Measurements from ENCODE around the gene PAGR1. TPM values are rescaled to one million over a fixed set of nuclear protein-coding genes. Genes with fewer than 3 reads are reported as not detected.
"Not testable (repeated sequence)": the region's sequence is repeated elsewhere in the genome, so short reads cannot be mapped to it uniquely, and the experiment has no call there.

The PAGR1 gene
- total RNA-seq, 1 donor from 2014 or later, result 53.9 TPM

GRCh38 chr16:29868396-29869009, 52.6 kb downstream of the PAGR1 start:
- Histone ChIP-seq H3K36me3 (ENCODE audit: control insufficient read depth, insufficient read depth, low read length) (no peaks in the 10 kb centered on the region), H3K4me3 (ENCODE audit: low read depth, low read length) (no peak overlapping the region), H3K27me3 (ENCODE audit: control insufficient read depth, insufficient read depth, low read length) (no peaks in the 10 kb centered on the region)
- TF ChIP-seq CTCF (IDR thresholded peaks at IDR 0.05; ENCODE audit: insufficient read depth, low read length, poor library complexity, severe bottlenecking), result no peak
- DNase-seq (ENCODE audit: low read depth), result no peak

- not testable (repeated sequence) for H3K36me3 ChIP-seq (ENCODE audit: control insufficient read depth, insufficient read depth, low read length); H3K27me3 ChIP-seq (ENCODE audit: control insufficient read depth, insufficient read depth, low read length); H3K4me3 ChIP-seq (ENCODE audit: low read depth, low read length); DNase-seq (ENCODE audit: low read depth)
Observed at GRCh38 chr16:29869067-29869466, 53.1 kb downstream of the PAGR1 start.

Other genes with a start within 250 kb of the PAGR1 start
- 0.27 and 1.0 TPM in 2 replicates for gene SPN, start 152.9 kb upstream of the PAGR1 start, total RNA-seq
- gene QPRT, start 137.0 kb upstream of the PAGR1 start, total RNA-seq, result 47.9 and 60.3 TPM in 2 replicates
- not detected in 2 replicates for gene C16orf54, start 70.2 kb upstream of the PAGR1 start, total RNA-seq
- gene ZG16, start 37.9 kb upstream of the PAGR1 start, total RNA-seq, result not detected in 2 replicates
- 24.2 and 27.5 TPM in 2 replicates for gene KIF22, start 25.4 kb upstream of the PAGR1 start, total RNA-seq
- gene MAZ, start 9.6 kb upstream of the PAGR1 start, total RNA-seq, result 164 and 200 TPM in 2 replicates
- gene PRRT2, start 4.0 kb upstream of the PAGR1 start, total RNA-seq, result 0.27 and 0.29 TPM in 2 replicates
- gene MVP, start 4.3 kb downstream of the PAGR1 start, total RNA-seq, result 194 and 209 TPM in 2 replicates
- 83.9 and 85.2 TPM in 2 replicates for gene CDIPT, start 47.1 kb downstream of the PAGR1 start, total RNA-seq
- gene SEZ6L2, start 83.4 kb downstream of the PAGR1 start, total RNA-seq, result 26.2 and 30.4 TPM in 2 replicates
- gene ASPHD1, start 84.3 kb downstream of the PAGR1 start, total RNA-seq, result 10.2 and 12.5 TPM in 2 replicates
- 24.7 and 38.2 TPM in 2 replicates for gene KCTD13, start 110.1 kb downstream of the PAGR1 start, total RNA-seq
- 173 and 175 TPM in 2 replicates for gene TMEM219, start 145.9 kb downstream of the PAGR1 start, total RNA-seq
- 40.1 and 41.7 TPM in 2 replicates for gene TAOK2, start 157.7 kb downstream of the PAGR1 start, total RNA-seq
- gene HIRIP3, start 179.5 kb downstream of the PAGR1 start, total RNA-seq, result 13.2 and 20.3 TPM in 2 replicates
- 43.8 and 114 TPM in 2 replicates for gene INO80E, start 180.1 kb downstream of the PAGR1 start, total RNA-seq
- gene DOC2A, start 194.9 kb downstream of the PAGR1 start, total RNA-seq, result 0.33 TPM in 1 of 2 replicates, not detected in the other
- gene C16orf92, start 207.0 kb downstream of the PAGR1 start, total RNA-seq, result not detected in 2 replicates
- gene TLCD3B, start 215.1 kb downstream of the PAGR1 start, total RNA-seq, result not detected in 2 replicates
- gene ALDOA, start 249.6 kb downstream of the PAGR1 start, total RNA-seq, result 826 and 1,130 TPM in 2 replicates

Data from kidney epithelial cell (primary cell).